Neural cell (in vitro differentiated cells): ENCODE results near the gene STRBP.

ENCODE experiments used
- CTCF ChIP-seq: fragments of 450-650 bp; IDR thresholded peaks from 2 replicates; pipeline ENCODE4 v1.5.1; 2014; ENCODE audit warnings: antibody characterized with exemption, mild to moderate bottlenecking, moderate library complexity; ENCODE audit not compliant: poor library complexity, severe bottlenecking
- EP300 ChIP-seq: fragments of 450-650 bp; conservative IDR thresholded peaks from 2 replicates; pipeline ENCODE4 v1.6.1; 2014; ENCODE audit warnings: antibody characterized with exemption, mild to moderate bottlenecking, moderate library complexity; ENCODE audit not compliant: poor library complexity, severe bottlenecking
- EZH2 ChIP-seq: fragments of 200-600, 300-800 bp; shearing (Covaris generic), sonication (generic); IDR thresholded peaks from 2 replicates; pipeline ENCODE4 v1.6.1; 2014; ENCODE audit warnings: antibody characterized with exemption, low read length, borderline replicate concordance, mild to moderate bottlenecking; ENCODE audit not compliant: insufficient read depth, poor library complexity, severe bottlenecking
- MXI1 ChIP-seq: fragments of 450-650 bp; conservative IDR thresholded peaks from 2 replicates; pipeline ENCODE4 v1.6.1; 2014; ENCODE audit warnings: antibody characterized with exemption, mild to moderate bottlenecking; ENCODE audit not compliant: poor library complexity, severe bottlenecking
- POLR2AphosphoS5 ChIP-seq: IDR thresholded peaks from 2 replicates; pipeline ENCODE4 v1.6.1; 2012
- RAD21 ChIP-seq: fragments of 450-650 bp; conservative IDR thresholded peaks from 2 replicates; pipeline ENCODE4 v1.6.1; 2014; ENCODE audit warnings: antibody characterized with exemption, mild to moderate bottlenecking, moderate library complexity
- SMC3 ChIP-seq: fragments of 450-650 bp; conservative IDR thresholded peaks from 2 replicates; pipeline ENCODE4 v1.6.1; 2014; ENCODE audit warnings: antibody characterized with exemption, mild to moderate bottlenecking, moderate library complexity; ENCODE audit not compliant: poor library complexity
- TAF1 ChIP-seq: IDR thresholded peaks from 2 replicates; pipeline ENCODE4 v1.6.1; 2012; ENCODE audit warnings: low read depth

GRCh38 chr9:123310551-123311249 lies 42.3 kb upstream of the STRBP start:
- TF ChIP-seq EP300 (no peak), CTCF (no peak), MXI1 (no peak), EZH2 (no peak), RAD21 (no peak), POLR2AphosphoS5 (no peak), TAF1 (no peak), SMC3 (no peak)
